GM21515 (cell line): ENCODE measurements around the gene AFG3L2.

Source experiments
- ATAC-seq: cut with Tn5 transposase; IDR thresholded peaks from one replicate; pipeline ENCODE4 v1.9.1; 2021; ENCODE audit not compliant: unreplicated experiment

AFG3L2 gene

GRCh38 chr18:12306752-12307700 is 70.0 kb downstream of the AFG3L2 start:
- ATAC-seq = no peak

DNA sequence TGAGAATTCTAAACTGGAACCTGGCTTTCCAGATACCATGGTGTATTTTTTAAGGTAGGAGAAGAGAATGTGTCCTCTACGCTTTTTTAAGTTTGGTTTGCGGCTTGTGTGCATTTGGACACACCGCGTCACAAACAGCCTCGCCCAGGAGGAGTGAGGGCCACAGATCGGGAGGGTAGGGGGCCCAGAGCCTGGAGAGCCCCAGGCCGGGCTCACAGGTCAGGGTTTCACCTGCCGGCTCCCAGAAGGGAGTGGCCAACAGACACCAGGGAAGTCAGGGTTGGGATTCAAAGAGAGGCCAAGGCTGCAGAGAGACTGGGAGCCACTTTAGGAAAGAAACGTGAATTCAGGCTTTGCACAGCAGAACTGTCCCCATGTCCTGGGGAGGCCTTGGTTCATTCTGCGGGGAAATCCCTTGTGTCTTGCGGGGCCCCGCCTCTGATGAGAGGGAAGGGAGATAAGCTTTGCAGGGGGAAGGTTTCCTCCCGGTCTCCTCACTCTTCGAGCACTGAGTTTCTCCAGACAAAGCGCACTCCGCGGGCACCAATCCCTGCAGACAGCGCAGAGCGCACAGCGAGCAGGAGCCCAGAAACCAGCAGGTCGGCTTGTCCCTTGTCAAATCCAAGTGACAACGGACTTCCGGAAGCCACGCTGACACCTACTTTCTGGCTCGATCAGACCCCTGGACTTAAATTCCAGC is 70.9 kb downstream of the AFG3L2 start:
- ATAC-seq = no peak

- ATAC-seq = no peak
Measured at GRCh38 chr18:12305211-12305610, 71.8 kb downstream of the AFG3L2 start.

DNA sequence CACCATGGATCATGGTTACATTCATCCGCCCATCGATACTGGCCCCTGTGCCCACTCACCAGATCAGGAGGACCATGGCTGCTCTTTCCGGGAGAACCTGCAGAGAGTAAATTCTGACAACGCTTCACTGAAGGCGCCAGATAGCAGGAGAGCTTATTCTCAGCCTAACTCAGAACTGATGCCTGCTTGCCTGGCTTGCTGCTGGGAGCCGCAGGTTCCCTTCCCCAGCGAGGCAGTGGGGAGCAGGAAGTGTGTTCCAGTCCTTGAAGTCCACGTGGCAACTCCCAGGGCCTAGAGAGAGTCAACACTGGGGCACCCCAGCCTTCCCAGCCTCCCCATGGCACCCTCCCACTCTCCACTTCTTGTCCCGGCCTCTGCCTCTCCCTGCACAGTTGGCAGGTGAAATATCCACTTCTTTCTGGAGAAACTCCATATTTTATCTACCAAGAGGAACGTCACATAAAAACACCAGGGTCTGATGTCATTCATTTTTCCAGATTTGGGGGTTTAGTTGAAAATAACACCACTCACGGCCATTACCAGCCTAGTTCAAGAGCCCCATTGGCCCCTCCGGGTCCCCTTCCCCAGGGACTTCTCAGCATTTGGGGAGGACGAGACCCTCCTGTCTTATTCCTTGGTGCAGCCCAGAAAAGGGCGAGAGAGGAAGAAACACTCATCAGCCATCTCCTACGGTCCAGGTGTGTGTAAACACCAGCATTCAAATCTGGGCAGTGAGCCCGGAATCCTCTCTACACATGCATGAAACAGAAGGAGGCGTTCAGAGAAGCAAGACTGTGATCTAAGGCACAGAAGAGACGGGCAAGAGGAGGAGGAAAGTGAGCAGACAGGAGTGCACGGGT is 72.4 kb downstream of the AFG3L2 start:
- no peak for ATAC-seq

DNA sequence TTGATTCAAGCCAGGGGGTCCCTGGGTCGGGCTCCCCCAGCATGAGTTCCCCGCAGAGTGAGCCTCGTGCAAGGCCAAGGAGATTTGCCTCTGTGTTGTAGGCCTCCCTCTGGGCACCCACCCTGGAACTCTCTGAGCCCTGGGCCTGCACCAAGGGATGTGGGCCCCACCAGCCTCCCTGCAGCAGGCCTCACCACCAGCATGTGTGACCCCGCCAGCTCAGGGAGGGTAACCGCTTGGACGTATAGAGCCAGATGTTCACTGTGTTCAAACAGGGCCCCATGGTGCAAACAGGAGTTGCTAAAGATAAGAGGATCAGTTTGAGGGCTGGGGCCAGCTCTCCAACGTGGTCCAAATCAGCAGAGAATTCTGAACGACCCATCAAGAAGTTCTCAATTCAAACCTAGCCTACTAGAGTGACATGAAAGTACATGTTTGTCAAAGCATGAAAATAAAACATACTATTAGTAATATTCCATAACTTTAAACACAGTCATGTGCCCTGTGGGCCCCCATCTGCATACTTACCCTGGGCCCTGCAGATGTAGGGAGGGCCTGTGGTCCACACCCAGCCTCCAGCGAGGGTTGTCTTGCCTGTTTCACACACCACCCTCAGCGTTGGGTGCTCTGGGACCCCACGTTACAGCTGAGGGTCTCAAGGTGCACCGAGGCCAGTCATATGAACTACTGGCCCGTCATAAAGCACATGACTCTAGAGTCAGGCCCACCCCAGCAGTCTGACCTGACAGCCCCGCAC is 74.5 kb downstream of the AFG3L2 start:
- ATAC-seq = no peak

- ATAC-seq = no peak
Measured at GRCh38 chr18:12301263-12302005, 75.6 kb downstream of the AFG3L2 start.

DNA sequence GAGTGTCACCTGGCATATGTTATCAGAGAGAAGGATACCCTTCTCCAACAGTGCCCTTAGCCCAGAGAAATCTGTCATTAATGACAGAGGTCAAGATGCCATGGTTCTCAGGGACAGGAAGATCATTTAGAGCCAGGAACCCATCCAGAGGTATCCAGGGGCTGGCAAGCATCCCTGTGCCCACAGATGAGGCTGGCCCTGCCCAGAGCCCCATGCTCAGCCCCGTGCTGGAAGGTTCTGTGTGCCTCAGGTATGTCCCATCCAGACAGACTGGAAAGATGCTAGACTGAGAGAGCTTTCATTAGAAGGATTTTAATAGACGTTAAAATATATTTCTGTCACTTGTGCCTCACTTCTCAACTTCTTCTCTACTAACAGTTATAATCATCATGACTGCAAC is 77.2 kb downstream of the AFG3L2 start:
- ATAC-seq = no peak

DNA sequence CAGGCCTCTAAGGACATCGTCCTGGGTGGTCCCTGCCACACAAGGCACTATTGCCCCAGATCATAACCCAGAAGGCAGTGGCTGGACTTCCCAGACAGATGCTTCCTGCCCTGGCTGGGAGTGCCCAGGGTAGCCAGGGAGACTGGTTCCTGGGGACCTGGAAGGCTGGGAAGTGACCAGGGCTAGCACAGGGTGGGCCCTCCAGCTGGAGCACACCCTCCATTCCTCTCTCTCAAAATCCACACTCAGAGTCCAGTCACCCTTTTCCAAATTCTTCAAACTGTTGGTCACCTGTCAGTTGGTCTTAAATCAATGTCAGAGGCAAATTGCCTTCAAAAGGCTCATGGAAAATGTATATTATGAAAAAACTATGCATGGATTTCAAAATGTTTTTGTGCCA is 80.6 kb downstream of the AFG3L2 start:
- no peak for ATAC-seq

- no peak for ATAC-seq
Measured at GRCh38 chr18:12296087-12296403, 81.0 kb downstream of the AFG3L2 start.

DNA sequence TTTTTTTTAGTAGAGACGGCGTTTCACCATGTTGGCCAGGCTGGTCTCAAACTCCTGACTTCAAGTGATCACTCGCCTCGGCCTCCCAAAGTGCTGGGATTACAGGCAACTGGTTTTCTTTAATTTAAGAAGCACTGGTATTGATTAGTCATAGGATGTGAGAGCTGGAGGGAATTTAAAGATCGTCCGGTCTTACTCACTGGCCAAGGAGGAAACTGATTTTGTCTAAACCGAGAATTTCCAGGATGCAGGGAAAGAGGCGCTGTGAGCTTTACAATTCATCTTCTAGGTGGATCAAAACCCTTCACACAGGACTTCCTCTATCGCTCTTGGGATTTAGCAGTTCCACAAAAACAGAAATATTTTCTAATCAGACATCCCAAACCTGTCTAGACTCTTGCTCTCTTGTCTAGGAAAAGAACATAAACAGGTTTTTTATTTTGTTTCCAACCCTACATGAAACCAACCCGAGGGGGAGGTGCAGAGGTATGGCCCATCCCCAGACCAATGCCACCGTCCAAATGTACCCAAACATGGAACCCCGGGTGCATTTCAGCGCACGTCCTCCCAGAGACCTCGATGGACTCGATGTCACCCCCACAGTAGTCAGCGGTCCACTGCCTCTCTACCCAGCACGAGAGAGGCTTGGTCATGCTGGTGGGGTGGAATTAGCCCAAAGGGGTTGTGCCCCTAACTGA is 81.5 kb downstream of the AFG3L2 start:
- ATAC-seq = no peak

GRCh38 chr18:12293831-12294230 is 83.2 kb downstream of the AFG3L2 start:
- no peak for ATAC-seq

DNA sequence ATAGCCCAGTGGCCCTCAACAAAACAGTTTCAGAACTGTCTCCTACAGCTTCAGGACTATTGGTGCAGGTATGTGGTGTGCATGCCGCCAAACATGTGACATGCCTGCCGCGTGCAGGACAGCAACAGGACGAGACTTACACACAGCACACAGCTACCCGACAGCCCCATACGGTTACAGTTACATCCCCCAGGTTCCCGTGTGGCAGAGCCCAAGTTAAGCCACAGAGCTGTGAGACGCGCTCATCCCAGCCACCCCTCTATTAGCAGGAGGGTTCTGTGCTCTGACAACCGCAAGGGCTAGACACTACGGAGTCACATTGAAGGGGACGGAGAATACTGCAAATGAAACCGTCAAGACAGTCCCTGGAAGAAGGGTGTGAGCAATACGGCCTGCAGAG is 85.3 kb downstream of the AFG3L2 start:
- no peak for ATAC-seq

- ATAC-seq = no peak
Measured at GRCh38 chr18:12291161-12291560, 85.9 kb downstream of the AFG3L2 start.

DNA sequence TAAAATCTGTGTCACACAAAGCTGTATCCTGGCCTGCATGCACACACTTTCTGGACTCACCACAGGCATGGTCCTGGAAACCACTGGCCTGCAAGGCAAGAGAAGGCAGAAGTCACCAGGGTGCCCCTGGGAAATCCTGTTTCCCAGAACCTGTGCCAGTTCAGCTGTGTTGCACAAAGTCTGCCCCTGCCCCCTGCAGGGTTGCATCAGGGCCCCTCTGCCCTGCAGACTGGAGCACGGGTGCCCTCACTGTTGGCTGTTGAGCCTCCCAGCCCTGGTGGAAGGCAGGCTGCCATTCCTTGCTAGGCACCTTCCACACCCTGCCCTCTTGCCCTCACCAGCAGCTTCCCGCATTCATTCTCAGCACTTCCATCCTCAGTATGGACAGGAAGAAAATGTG is 86.9 kb downstream of the AFG3L2 start:
- ATAC-seq = no peak

DNA sequence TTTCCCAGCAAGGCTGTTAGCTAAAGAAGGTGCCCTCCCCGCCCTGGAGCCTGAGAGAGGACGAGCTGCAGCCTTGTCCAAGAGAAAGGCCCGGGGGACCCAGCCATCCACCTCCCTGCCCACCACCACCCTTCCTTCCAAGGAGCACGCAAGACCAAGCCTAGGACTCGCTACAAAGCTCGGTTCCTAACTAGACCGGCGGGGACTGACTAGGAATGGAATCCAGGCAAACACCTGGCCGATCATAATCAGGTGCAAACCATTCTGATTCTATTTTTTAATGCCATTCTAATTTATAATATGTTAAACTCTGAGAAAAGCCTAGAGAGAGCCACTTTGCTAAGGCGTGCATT is 88.6 kb downstream of the AFG3L2 start:
- ATAC-seq = no peak

DNA sequence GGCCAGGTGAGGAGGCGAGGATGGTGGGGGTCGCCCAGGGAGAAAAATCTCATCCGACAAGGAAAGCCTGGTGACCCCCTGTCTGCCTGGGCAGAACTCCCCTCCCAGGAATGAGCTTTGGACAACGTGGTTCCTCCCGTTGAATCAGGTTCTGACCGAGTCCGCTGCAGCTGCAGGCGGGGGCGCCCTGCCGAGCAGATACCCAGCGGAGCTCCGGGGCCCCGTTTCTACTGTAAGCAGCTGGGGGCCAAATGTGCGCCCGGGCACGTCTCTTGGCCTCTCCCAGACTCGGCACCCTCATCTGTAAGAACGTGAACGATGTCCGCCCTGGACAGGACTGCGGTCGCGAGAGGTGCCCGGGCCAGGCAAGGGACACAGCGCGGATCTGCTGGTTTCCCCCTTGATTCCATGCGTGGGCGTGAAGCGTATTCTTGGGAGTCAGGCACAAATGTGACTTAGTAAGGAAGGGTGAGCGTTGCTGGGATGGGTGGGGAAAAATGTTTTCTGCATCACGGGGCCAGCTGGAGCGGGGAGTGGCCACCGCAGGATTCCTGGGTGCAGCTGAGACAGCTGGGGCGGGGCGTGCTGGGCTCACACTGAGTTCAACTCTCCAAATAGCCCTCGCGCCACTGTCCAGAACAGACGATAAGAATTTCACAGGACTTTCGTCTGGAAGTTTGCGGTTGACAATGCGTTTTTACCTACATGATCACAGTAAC is 89.2 kb downstream of the AFG3L2 start:
- no peak for ATAC-seq

GRCh38 chr18:12287131-12287681 is 89.8 kb downstream of the AFG3L2 start:
- no peak for ATAC-seq

GRCh38 chr18:12283666-12284065 is 93.4 kb downstream of the AFG3L2 start:
- no peak for ATAC-seq

DNA sequence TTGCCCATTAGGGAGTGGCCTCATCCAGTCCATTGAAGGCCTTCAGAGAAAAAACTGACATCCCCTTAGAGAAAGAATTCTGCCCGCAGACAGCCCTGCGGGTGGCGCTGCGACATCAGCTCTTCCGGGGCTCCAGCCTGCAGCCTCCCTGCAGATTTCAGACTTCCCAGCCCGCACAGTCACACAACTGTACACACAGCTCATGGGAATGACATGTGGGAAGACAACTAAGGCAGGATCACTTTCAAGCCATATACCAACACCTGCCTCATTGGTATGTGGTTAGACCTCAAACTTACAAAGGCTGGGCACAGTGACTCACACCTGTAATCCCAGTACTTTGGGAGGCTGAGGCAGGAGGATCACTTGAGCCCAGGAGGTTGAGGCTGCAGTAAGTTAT is 93.8 kb downstream of the AFG3L2 start:
- no peak for ATAC-seq
